ENCODE measurements around the gene SORBS2.

DNA sequence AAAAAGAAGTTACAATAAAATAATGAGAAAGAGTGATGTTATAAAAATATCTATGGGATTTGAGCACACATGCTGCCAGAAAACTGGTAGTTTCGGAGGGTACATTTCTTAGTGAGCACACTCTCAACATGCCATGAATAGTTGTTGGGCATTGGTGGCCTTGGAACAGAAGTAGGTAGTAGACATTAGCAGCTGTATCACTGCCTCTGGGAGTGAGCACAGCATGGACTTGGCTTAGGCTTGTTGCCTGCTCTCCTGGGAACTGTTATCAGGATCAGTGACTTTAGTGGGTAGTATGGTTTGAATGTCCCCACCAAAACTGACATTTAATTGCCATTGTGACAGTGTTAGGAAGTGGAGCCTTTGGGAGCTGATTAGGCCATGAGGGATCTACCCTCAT is 263.4 kb downstream of the SORBS2 start:
- TF ChIP-seq POLR2AphosphoS5 (IDR thresholded peaks at IDR 0.05) (no peak), EP300 (IDR thresholded peaks at IDR 0.05) (no peak), POLR2A (IDR thresholded peaks at IDR 0.05; ENCODE audit: low read depth) (no peak)
- TF ChIP-seq, protein P1, sequence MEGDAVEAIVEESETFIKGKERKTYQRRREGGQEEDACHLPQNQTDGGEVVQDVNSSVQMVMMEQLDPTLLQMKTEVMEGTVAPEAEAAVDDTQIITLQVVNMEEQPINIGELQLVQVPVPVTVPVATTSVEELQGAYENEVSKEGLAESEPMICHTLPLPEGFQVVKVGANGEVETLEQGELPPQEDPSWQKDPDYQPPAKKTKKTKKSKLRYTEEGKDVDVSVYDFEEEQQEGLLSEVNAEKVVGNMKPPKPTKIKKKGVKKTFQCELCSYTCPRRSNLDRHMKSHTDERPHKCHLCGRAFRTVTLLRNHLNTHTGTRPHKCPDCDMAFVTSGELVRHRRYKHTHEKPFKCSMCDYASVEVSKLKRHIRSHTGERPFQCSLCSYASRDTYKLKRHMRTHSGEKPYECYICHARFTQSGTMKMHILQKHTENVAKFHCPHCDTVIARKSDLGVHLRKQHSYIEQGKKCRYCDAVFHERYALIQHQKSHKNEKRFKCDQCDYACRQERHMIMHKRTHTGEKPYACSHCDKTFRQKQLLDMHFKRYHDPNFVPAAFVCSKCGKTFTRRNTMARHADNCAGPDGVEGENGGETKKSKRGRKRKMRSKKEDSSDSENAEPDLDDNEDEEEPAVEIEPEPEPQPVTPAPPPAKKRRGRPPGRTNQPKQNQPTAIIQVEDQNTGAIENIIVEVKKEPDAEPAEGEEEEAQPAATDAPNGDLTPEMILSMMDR (IDR thresholded peaks at IDR 0.05), result no peak
